H1 (cell line): ENCODE data around the gene PPWD1. TPM values are rescaled to one million over a fixed set of nuclear protein-coding genes. Genes with fewer than 3 reads are reported as not detected.

Source experiments
- CTCF ChIA-PET: fragments of 300-600 bp; sonication (Branson Sonifier 250); formaldehyde crosslinking; loops from one replicate; lab custom pipeline; 2021; ENCODE audit not compliant: partially characterized antibody; lab: Charles Lee
- POLR2A ChIA-PET: fragments of 300-600 bp; sonication (Branson Sonifier 250); formaldehyde crosslinking; loops from one replicate; lab custom pipeline; 2021; ENCODE audit warnings: inconsistent platforms; ENCODE audit not compliant: partially characterized antibody; lab: Charles Lee
- DNase-seq, 2 experiments: peaks; one replicate each; pipeline versions ENCODE4 v3.0.0 to v3.0.0-alpha.2; 2010 to 2022; ENCODE audit warnings: low spot score in 2 of 2, low read depth in 1 of 2, mixed read lengths in 1 of 2
- FAIRE-seq: peaks from 2 replicates; lab custom pipeline; 2011; peaks lifted over from hg19 to GRCh38; lab: Jason Lieb, UNC
- H2AFZ ChIP-seq: 2 replicates; pipeline ENCODE4 v1.8.1; 2012; ENCODE audit warnings: low read length, inconsistent platforms
- H2AK5ac ChIP-seq: 2 replicates; pipeline ENCODE4 v1.6.1; 2013; ENCODE audit warnings: low read depth, low read length
- H2BK120ac ChIP-seq: replicated peaks from 2 replicates; pipeline ENCODE3; 2013; ENCODE audit warnings: low read depth, low read length, inconsistent platforms
- H2BK12ac ChIP-seq: 2 replicates; pipeline ENCODE4 v1.6.1; 2013; ENCODE audit warnings: low read depth, low read length
- H2BK15ac ChIP-seq: 2 replicates; pipeline ENCODE4 v1.6.1; 2013; ENCODE audit warnings: low read length
- H2BK20ac ChIP-seq: 2 replicates; pipeline ENCODE4 v1.6.1; 2013; ENCODE audit warnings: low read length
- H2BK5ac ChIP-seq: 2 replicates; pipeline ENCODE4 v1.6.1; 2013; ENCODE audit warnings: low read depth, low read length
- H3K14ac ChIP-seq: 2 replicates; pipeline ENCODE4 v1.6.1; 2013; ENCODE audit warnings: inconsistent platforms; ENCODE audit not compliant: insufficient read length
- H3K18ac ChIP-seq: 2 replicates; pipeline ENCODE4 v1.6.1; 2013; ENCODE audit warnings: low read length; ENCODE audit errors: extremely low read depth
- H3K23ac ChIP-seq: 2 replicates; pipeline ENCODE4 v1.6.1; 2013; ENCODE audit warnings: inconsistent platforms; ENCODE audit not compliant: insufficient read length
- H3K23me2 ChIP-seq: 2 replicates; pipeline ENCODE4 v1.6.1; 2013; ENCODE audit warnings: low read depth, low read length
- H3K27ac ChIP-seq: 2 replicates; pipeline ENCODE4 v1.6.1; 2011; ENCODE audit warnings: low read depth, low read length, inconsistent platforms
- H3K27me3 ChIP-seq, 4 experiments: replicated peaks in 1 of 4; 1 replicate in 1 of 4; 2 replicates in 3 of 4; pipeline versions ENCODE4 v1.6.1 to v1.8.1; 2011 to 2013; ENCODE audit warnings: low read length in 3 of 4, mild to moderate bottlenecking in 3 of 4, inconsistent platforms in 2 of 4, mixed read lengths in 2 of 4, moderate library complexity in 1 of 4; ENCODE audit not compliant: control insufficient read depth in 3 of 4, insufficient read depth in 3 of 4; ENCODE audit errors: extremely low read depth in 1 of 4
- H3K36me3 ChIP-seq, 4 experiments: 2 replicates each; pipeline versions ENCODE4 v1.6.1 to v1.8.1; 2011 to 2013; ENCODE audit warnings: mild to moderate bottlenecking in 4 of 4, low read length in 3 of 4, moderate library complexity in 2 of 4, control low read depth in 1 of 4, inconsistent platforms in 1 of 4; ENCODE audit not compliant: insufficient read depth in 4 of 4, control insufficient read depth in 2 of 4
- H3K4ac ChIP-seq: replicated peaks from 2 replicates; pipeline ENCODE3; 2013; ENCODE audit warnings: low read length, low read depth, mixed read lengths, inconsistent platforms; ENCODE audit not compliant: insufficient read length
- H3K4me1 ChIP-seq, 4 experiments: replicated peaks in 1 of 4; 1 replicate in 1 of 4; 2 replicates in 3 of 4; pipeline versions ENCODE4 v1.6.1 to v1.8.1; 2011 to 2013; ENCODE audit warnings: low read length in 3 of 4, inconsistent platforms in 2 of 4, mixed read lengths in 1 of 4; ENCODE audit not compliant: insufficient read depth in 4 of 4, control insufficient read depth in 3 of 4
- H3K4me2 ChIP-seq, 2 experiments: 2 replicates each; pipeline versions ENCODE4 v1.6.1 to v1.8.1; 2011 to 2013; ENCODE audit warnings: low read depth in 2 of 2, low read length in 2 of 2, control low read depth in 1 of 2, inconsistent platforms in 1 of 2, mild to moderate bottlenecking in 1 of 2; ENCODE audit not compliant: insufficient read depth in 1 of 2
- H3K4me3 ChIP-seq, 4 experiments: fragments of 200-600, 300-600 bp in 1 of 4; sonication (generic), shearing (Covaris generic), sonication (Bioruptor Twin) in 1 of 4; 2 replicates each; pipeline versions ENCODE4 v1.5.1 to v1.8.1; 2011 to 2016; ENCODE audit warnings: low read length in 4 of 4, low read depth in 3 of 4, control low read depth in 2 of 4, inconsistent platforms in 2 of 4, mild to moderate bottlenecking in 2 of 4, mixed read lengths in 1 of 4, moderate library complexity in 1 of 4; ENCODE audit not compliant: insufficient read depth in 2 of 4; ENCODE audit errors: extremely low read depth in 1 of 4
- H3K56ac ChIP-seq: replicated peaks from 2 replicates; pipeline ENCODE3; 2013; ENCODE audit warnings: low read depth, mild to moderate bottlenecking, mixed read lengths, low read length, inconsistent platforms; ENCODE audit not compliant: insufficient read length
- H3K79me1 ChIP-seq: 2 replicates; pipeline ENCODE4 v1.6.1; 2013; ENCODE audit warnings: low read depth, low read length, control low read depth
- H3K79me2 ChIP-seq, 2 experiments: 2 replicates each; pipeline versions ENCODE4 v1.6.1 to v1.8.1; 2012 to 2013; ENCODE audit warnings: low read length in 2 of 2, mild to moderate bottlenecking in 2 of 2, inconsistent platforms in 1 of 2; ENCODE audit not compliant: insufficient read depth in 2 of 2, control insufficient read depth in 1 of 2
- H3K9ac ChIP-seq, 4 experiments: replicated peaks in 1 of 4; 1 replicate in 1 of 4; 2 replicates in 3 of 4; pipeline versions ENCODE4 v1.6.1 to v1.8.1; 2011 to 2013; ENCODE audit warnings: low read depth in 3 of 4, low read length in 3 of 4, control low read depth in 2 of 4, mild to moderate bottlenecking in 2 of 4, moderate library complexity in 2 of 4, inconsistent platforms in 1 of 4; ENCODE audit errors: extremely low read depth in 1 of 4
- H3K9me3 ChIP-seq, 2 experiments: 2 replicates each; pipeline versions ENCODE4 v1.6.1 to v1.8.1; 2012 to 2013; ENCODE audit warnings: mild to moderate bottlenecking in 2 of 2, moderate library complexity in 2 of 2, control low read depth in 1 of 2, inconsistent platforms in 1 of 2, low read depth in 1 of 2, low read length in 1 of 2, mixed read lengths in 1 of 2; ENCODE audit not compliant: insufficient read depth in 2 of 2
- H4K20me1 ChIP-seq, 2 experiments: replicated peaks in 1 of 2; 2 replicates each; pipeline versions ENCODE3 to v1.8.1; 2011 to 2013; ENCODE audit warnings: inconsistent platforms in 2 of 2, low read length in 2 of 2, mild to moderate bottlenecking in 1 of 2; ENCODE audit not compliant: insufficient read depth in 2 of 2, control insufficient read depth in 1 of 2
- H4K5ac ChIP-seq: 2 replicates; pipeline ENCODE4 v1.6.1; 2013; ENCODE audit warnings: low read length, low read depth, mixed read lengths, inconsistent platforms; ENCODE audit not compliant: insufficient read length
- H4K8ac ChIP-seq: 2 replicates; pipeline ENCODE4 v1.8.0; 2013; ENCODE audit warnings: mild to moderate bottlenecking, moderate library complexity, low read length, inconsistent platforms; ENCODE audit not compliant: insufficient read depth; ENCODE audit errors: extremely low read depth
- H4K91ac ChIP-seq: replicated peaks from 2 replicates; pipeline ENCODE3; 2013; ENCODE audit warnings: low read length, mixed read lengths, inconsistent platforms; ENCODE audit not compliant: insufficient read length
- CBX8 ChIP-seq: fragments of 300-800, 300-1000 bp; sonication (generic); IDR thresholded peaks from 2 replicates; pipeline ENCODE4 v1.7.1; 2016; ENCODE audit warnings: low read depth, low read length, borderline replicate concordance
- FOSL1 ChIP-seq: IDR thresholded peaks from 2 replicates; pipeline ENCODE4 v1.6.1; 2011; ENCODE audit warnings: mild to moderate bottlenecking, low read depth, low read length, moderate library complexity; ENCODE audit not compliant: insufficient read depth
- NRF1 ChIP-seq: IDR thresholded peaks from 2 replicates; pipeline ENCODE4 v1.6.1; 2011; ENCODE audit warnings: mild to moderate bottlenecking, low read depth, low read length, improper control_type of control experiment
- RXRA ChIP-seq: IDR thresholded peaks from 2 replicates; pipeline ENCODE4 v1.6.1; 2011; ENCODE audit warnings: low read depth, mild to moderate bottlenecking, low read length, moderate library complexity; ENCODE audit not compliant: insufficient read depth
- SAP30 ChIP-seq: fragments of 300-600 bp; sonication (generic); IDR thresholded peaks from 2 replicates; pipeline ENCODE4 v1.7.1; 2012; ENCODE audit warnings: low read length, moderate library complexity, mild to moderate bottlenecking, inconsistent platforms; ENCODE audit not compliant: insufficient read depth, insufficient replicate concordance
- polyA plus RNA-seq, 7 experiments: library from polyadenylated mRNA; depleted of rRNA in 3 of 7; stranded (reverse) in 5 of 7; unstranded in 2 of 7; fragments of >200 nt in 5 of 7; fragments of 200-250 nt in 2 of 7; gene quantifications; 1 replicate in 5 of 7; 2 replicates in 1 of 7; 4 replicates in 1 of 7; pipeline versions ENCODE4 v1.2.1 to v1.2.3, GENCODE V29; 2011 to 2013; ENCODE audit warnings: missing spikeins in 2 of 7, mixed read lengths in 2 of 7
- total RNA-seq: library from RNA; stranded (reverse); fragmentation: NEBNext Ultra II Directional; extraction: Animal tissue kit (Norgen Biotek cat#: 25700); gene quantifications from 2 replicates; pipeline ENCODE4 v1.2.1, GENCODE V29; 2021

Gene PPWD1
- total and polyA plus RNA-seq, 2 of the 8 experiments (the other 6 are each of a cell fraction or from before 2014, with no cell fraction given) = 5.0 to 35.7 TPM

- Histone ChIP-seq H3K4me1 (no peaks in the 10 kb centered on the region), H3K9me3 (no peaks in the 10 kb centered on the region), H4K8ac (no peak overlapping the region), H3K4me2 (no peak overlapping the region), H3K4ac (no peak overlapping the region), H3K56ac (no peak overlapping the region), H3K23me2 (no peaks in the 10 kb centered on the region), H3K36me3 (peaks cover 4 to 44% (median 11%) of the 10 kb centered on the region in 4 experiments; a peak in 6 of 8 replicates), H2AFZ (no peak overlapping the region), H4K5ac (no peak overlapping the region), H2BK12ac (no peak overlapping the region), H3K79me2 (peaks cover 0 to 3% of the 10 kb centered on the region in 2 experiments; a peak in 2 of 4 replicates), H2AK5ac (no peak overlapping the region), H2BK120ac (no peak overlapping the region), H2BK5ac (no peak overlapping the region), H4K20me1 (no peaks in the 10 kb centered on the region), H3K79me1 (no peaks in the 10 kb centered on the region), H3K18ac (no peak overlapping the region), H3K23ac (no peak overlapping the region), H3K9ac (no peak overlapping the region), H3K14ac (no peak overlapping the region), H3K27me3 (no peaks in the 10 kb centered on the region), H3K4me3 (no peak overlapping the region), H3K27ac (no peak overlapping the region), H2BK20ac (no peak overlapping the region), H4K91ac (no peak overlapping the region), H2BK15ac (no peak overlapping the region)
- ChIA-PET POLR2A (interaction anchor here (0.6 to 1.7 kb wide), 4 partner anchors 8 to 99 kb away, joined by 3 to 6 read pairs (median 3); partner anchors contain the start of genes CENPK and PPWD1), CTCF (interaction anchor here (2.2 kb wide), 1 partner anchor 20 kb away, joined by 5 read pairs; no protein-coding TSS in a partner anchor)
- DNase-seq = no peak
- no peak for FAIRE-seq
- TF ChIP-seq RXRA = no peak
- TF ChIP-seq NRF1 = no peak
- TF ChIP-seq SAP30 = no peak
- no peak for TF ChIP-seq FOSL1
- TF ChIP-seq CBX8 = no peak
Observed at GRCh38 chr5:65555287-65555686, 7.8 kb upstream of the PPWD1 start.
